ENCODE data around the gene CCDC18. TPM values are rescaled to one million over a fixed set of nuclear protein-coding genes. Genes with fewer than 3 reads are reported as not detected.
"Not testable (repeated sequence)": the region's sequence is repeated elsewhere in the genome, so short reads cannot be mapped to it uniquely, and the experiment has no call there.

Gene CCDC18
- total RNA-seq, 1 experiment from 2014 or later = 18.1 TPM

GRCh38 chr1:93239863-93240262 lies 59.3 kb downstream of the CCDC18 start (continued):
- TF ChIP-seq CTCF (IDR thresholded peaks at IDR 0.05 in 2 of 3, conservative IDR thresholded peaks at IDR 0.05 in 1 of 3; ENCODE audit: borderline replicate concordance in 1 of 3, insufficient read depth in 1 of 3, low read depth in 2 of 3, low read length in 2 of 3) = no peak
- TF ChIP-seq ZFX (IDR thresholded peaks at IDR 0.05) = no peak
- no peak for TF ChIP-seq EZH2 (IDR thresholded peaks at IDR 0.05)
- no peak for TF ChIP-seq SRF (IDR thresholded peaks at IDR 0.05; ENCODE audit: low read depth)

GRCh38 chr1:93243233-93243632 lies 62.7 kb downstream of the CCDC18 start:
- H3K36me3 ChIP-seq (ENCODE audit: control insufficient read depth in 1 of 2, insufficient read depth in 2 of 2, low read length in 2 of 2) = peaks cover 2 to 20% of the 10 kb centered on the region in 2 experiments; a peak in 3 of 4 replicates
- intact Hi-C loops (cut with micrococcal nuclease); CTCF ChIA-PET: not testable (repeated sequence)

GRCh38 chr1:93244298-93245069 lies 64.0 kb downstream of the CCDC18 start:
- Histone ChIP-seq H3K9me2 (ENCODE audit: insufficient read depth) (no peaks in the 10 kb centered on the region), H3K36me3 (ENCODE audit: control insufficient read depth in 1 of 2, insufficient read depth in 2 of 2, low read length in 2 of 2) (peaks cover 0 to 20% of the 10 kb centered on the region in 2 experiments; a peak in 3 of 4 replicates), H3K9ac (ENCODE audit: low read length) (no peak overlapping the region), H3K79me2 (ENCODE audit: insufficient read depth, low read length) (no peaks in the 10 kb centered on the region), H3K4me1 (ENCODE audit: control insufficient read depth in 1 of 2, insufficient read depth in 2 of 2, low read length in 2 of 2) (no peaks in the 10 kb centered on the region), H4K20me1 (ENCODE audit: insufficient read depth) (no peaks in the 10 kb centered on the region), H3K27ac (ENCODE audit: low read depth, low read length) (no peak overlapping the region), H3K4me3 (replicated peaks in 1 of 2; ENCODE audit: low read depth in 1 of 2, low read length in 2 of 2) (no peak overlapping the region), H3K4me2 (ENCODE audit: low read length) (no peak overlapping the region), H3K27me3 (ENCODE audit: insufficient read depth, low read length) (no peaks in the 10 kb centered on the region), H3K9me3 (ENCODE audit: control insufficient read depth in 1 of 2, insufficient read depth in 1 of 2, low read depth in 1 of 2, low read length in 2 of 2) (peaks cover 5 to 7% of the 10 kb centered on the region in 2 experiments; a peak in 2 of 4 replicates), H2AFZ (ENCODE audit: low read depth, low read length, poor library complexity, severe bottlenecking) (no peak overlapping the region)
- no TSS peak for BruUV-seq (replicated peaks)
- ChIA-PET POLR2A (no interaction called here), RAD21 (ENCODE audit: low non-redundant PET in 1 of 2, low total read pairs in 2 of 2, uncharacterized antibody in 2 of 2, unreplicated experiment in 2 of 2) (no interaction called here), CTCF (no interaction called here)
- intact Hi-C loops (cut with micrococcal nuclease) = no loop called here
- ATAC-seq (no peak), DNase-seq (ENCODE audit: low read depth, low spot score) (no peak)
- TF ChIP-seq JUND (IDR thresholded peaks at IDR 0.05) (no peak), CTCF (IDR thresholded peaks at IDR 0.05 in 2 of 3, conservative IDR thresholded peaks at IDR 0.05 in 1 of 3; ENCODE audit: borderline replicate concordance in 1 of 3, insufficient read depth in 1 of 3, low read depth in 2 of 3, low read length in 2 of 3) (no peak), POLR2AphosphoS5 (IDR thresholded peaks at IDR 0.05; ENCODE audit: low read depth, low read length) (no peak), SIN3A (IDR thresholded peaks at IDR 0.05; ENCODE audit: low read depth) (no peak), EGR1 (IDR thresholded peaks at IDR 0.05; ENCODE audit: low read depth) (no peak), EZH2phosphoT487 (IDR thresholded peaks at IDR 0.05; ENCODE audit: borderline replicate concordance) (no peak), CBX3 (IDR thresholded peaks at IDR 0.05; ENCODE audit: low read depth) (no peak), RAD21 (IDR thresholded peaks at IDR 0.05; ENCODE audit: low read depth) (no peak), POLR2A (IDR thresholded peaks at IDR 0.05; ENCODE audit: borderline replicate concordance, extremely low read depth, insufficient read depth, insufficient read length) (no peak)

More at GRCh38 chr1:93243233-93243632, 62.7 kb downstream of the CCDC18 start:
- H3K4me3 ChIP-seq (replicated peaks in 1 of 2; ENCODE audit: low read depth in 1 of 2, low read length in 2 of 2); RAD21 ChIA-PET (ENCODE audit: low non-redundant PET in 1 of 2, low total read pairs in 2 of 2, uncharacterized antibody in 2 of 2, unreplicated experiment in 2 of 2); H3K79me2 ChIP-seq (ENCODE audit: insufficient read depth, low read length); H3K4me2 ChIP-seq (ENCODE audit: low read length); BruUV-seq (replicated peaks); H3K9ac ChIP-seq (ENCODE audit: low read length); ATAC-seq; DNase-seq (ENCODE audit: low read depth, low spot score); POLR2A ChIA-PET; H3K9me2 ChIP-seq (ENCODE audit: insufficient read depth); H3K27ac ChIP-seq (ENCODE audit: low read depth, low read length); H4K20me1 ChIP-seq (ENCODE audit: insufficient read depth); H3K27me3 ChIP-seq (ENCODE audit: insufficient read depth, low read length); H3K9me3 ChIP-seq (ENCODE audit: control insufficient read depth in 1 of 2, insufficient read depth in 1 of 2, low read depth in 1 of 2, low read length in 2 of 2); H2AFZ ChIP-seq (ENCODE audit: low read depth, low read length, poor library complexity, severe bottlenecking); H3K4me1 ChIP-seq (ENCODE audit: control insufficient read depth in 1 of 2, insufficient read depth in 2 of 2, low read length in 2 of 2): not testable (repeated sequence)

Data from HCT116 (cell line).